Right cardiac atrium (tissue), 5 donors: ENCODE measurements around the gene DGCR2. TPM values are rescaled to one million over a fixed set of nuclear protein-coding genes. Genes with fewer than 3 reads are reported as not detected.
"Not testable (repeated sequence)": the region's sequence is repeated elsewhere in the genome, so short reads cannot be mapped to it uniquely, and the experiment has no call there.

Experiments
- ATAC-seq, 2 donors: fragments of 200-7000 bp; cut with Tn5 transposase; one replicate each; pipeline versions ENCODE4 v1.8.0 to v1.9.1; 2020; ENCODE audit warnings: moderate library complexity in 2 of 2, mild to moderate bottlenecking in 1 of 2
- DNase-seq, 3 donors: peaks; one replicate each; pipeline ENCODE4 v3.0.0-alpha.2; 2020
- H3K27ac ChIP-seq: one replicate; pipeline ENCODE4 v1.5.1; 2013; ENCODE audit warnings: mild to moderate bottlenecking, low read length, control low read depth, moderate library complexity
- H3K27me3 ChIP-seq: one replicate; pipeline ENCODE4 v1.6.1; 2013; ENCODE audit not compliant: control insufficient read depth, insufficient read depth
- H3K4me1 ChIP-seq: one replicate; pipeline ENCODE4 v1.6.1; 2013; ENCODE audit warnings: low read length; ENCODE audit not compliant: control insufficient read depth, insufficient read depth
- H3K4me3 ChIP-seq: one replicate; pipeline ENCODE4 v1.5.1; 2013; ENCODE audit warnings: low read length, control low read depth
- H3K9me3 ChIP-seq: one replicate; pipeline ENCODE4 v1.6.1; 2013; ENCODE audit warnings: low read length; ENCODE audit not compliant: control insufficient read depth
- WGBS: extraction: QIAGEN DNeasy Blood & Tissue Kit; methylation state at CpG from one replicate; pipeline ENCODE4 v1.1.7; 2013; 5-methylcytosine and 5-hydroxymethylcytosine counted together
- intact Hi-C, 4 donors: fragments of 100-400 bp; cut with DNase I; formaldehyde crosslinking; loops; one replicate each; pipeline versions ENCODE4 v1.11.0 to v1.14.0; 2022 to 2023
- polyA plus RNA-seq: library from polyadenylated mRNA; stranded (reverse); fragments of 200-250 nt; gene quantifications from one replicate; pipeline ENCODE4 v1.2.3, GENCODE V29; 2013
- total RNA-seq, 4 donors: library from RNA; stranded (reverse); fragmentation: NEBNext Ultra II Directional; extraction: Animal tissue kit (Norgen Biotek cat#: 25700); gene quantifications; one replicate each; pipeline ENCODE4 v1.2.1, GENCODE V29; 2021
- donor health status: healthy with polysubstance abuse.
- donor health status: DM: no; HTN: yes; CAD: no.
- donor health status: DM: no; HTN: no; CAD: no.
- donor health status: DM: no; HTN: yes; CAD: no; lungs with severe emphysema.
- donor health status: DM: yes; HTN: yes; CAD: no.

Gene DGCR2
- total and polyA plus RNA-seq, 5 donors, result 28.9 to 38.8 (median 34.9) TPM

GRCh38 chr22:19019029-19019678, 103.1 kb downstream of the DGCR2 start:
- Histone ChIP-seq H3K4me3 (no peak overlapping the region), H3K27ac (no peak overlapping the region), H3K4me1 (no peaks in the 10 kb centered on the region), H3K27me3 (no peaks in the 10 kb centered on the region), H3K9me3 (no peaks in the 10 kb centered on the region)
- WGBS, result 89% methylated on average over 19 of the region's 19 CpGs
- ATAC-seq (no peak), DNase-seq (no peak)
- intact Hi-C loops, result no loop called here

GRCh38 chr22:19018256-19018655, 104.0 kb downstream of the DGCR2 start:
- no peaks in the 10 kb centered on the region for H3K27me3 ChIP-seq
- intact Hi-C loops, result no loop called here
- ATAC-seq (no peak), DNase-seq (no peak)
- 75% methylated on average over 4 of the region's 4 CpGs for WGBS
- no peaks in the 10 kb centered on the region for H3K9me3 ChIP-seq
- H3K27ac ChIP-seq, result no peak overlapping the region
- no peaks in the 10 kb centered on the region for H3K4me1 ChIP-seq
- no peak overlapping the region for H3K4me3 ChIP-seq

GRCh38 chr22:19016081-19016766, 106.0 kb downstream of the DGCR2 start:
- DNase-seq (no peak), ATAC-seq (peak in 1 of 2 donors; percentile 14)
- no peaks in the 10 kb centered on the region for H3K9me3 ChIP-seq
- no peaks in the 10 kb centered on the region for H3K27me3 ChIP-seq
- no peak overlapping the region for H3K4me3 ChIP-seq
- no peak overlapping the region for H3K27ac ChIP-seq
- no peaks in the 10 kb centered on the region for H3K4me1 ChIP-seq
- 72% methylated on average over 15 of the region's 15 CpGs for WGBS
- intact Hi-C loops, result no loop called here

- WGBS, result 70% methylated on average over 4 of the region's 4 CpGs
Observed at GRCh38 chr22:19014886-19015285, 107.3 kb downstream of the DGCR2 start.

GRCh38 chr22:19013881-19014598, 108.2 kb downstream of the DGCR2 start:
- H3K4me1 ChIP-seq, ATAC-seq, H3K27ac ChIP-seq, H3K27me3 ChIP-seq, H3K9me3 ChIP-seq, DNase-seq, H3K4me3 ChIP-seq, intact Hi-C loops: not testable (repeated sequence)
- WGBS, result 82% methylated on average over 11 of the region's 11 CpGs

More at GRCh38 chr22:19014886-19015285, 107.3 kb downstream of the DGCR2 start:
- no peaks in the 10 kb centered on the region for H3K4me1 ChIP-seq
- no peaks in the 10 kb centered on the region for H3K27me3 ChIP-seq
- ATAC-seq (no peak), DNase-seq (no peak)
- no peak overlapping the region for H3K4me3 ChIP-seq
- intact Hi-C loops, result no loop called here
- H3K9me3 ChIP-seq, result no peaks in the 10 kb centered on the region
- H3K27ac ChIP-seq, result no peak overlapping the region

GRCh38 chr22:19013411-19013810, 108.8 kb downstream of the DGCR2 start:
- H3K4me1 ChIP-seq, intact Hi-C loops, ATAC-seq, DNase-seq, H3K27me3 ChIP-seq, H3K9me3 ChIP-seq, H3K27ac ChIP-seq, H3K4me3 ChIP-seq: not testable (repeated sequence)
- WGBS, result 93% methylated on average over 7 of the region's 7 CpGs

GRCh38 chr22:19012308-19012986, 109.8 kb downstream of the DGCR2 start:
- H3K9me3 ChIP-seq, result no peaks in the 10 kb centered on the region
- 77% methylated on average over 5 of the region's 5 CpGs for WGBS
- no peak overlapping the region for H3K4me3 ChIP-seq
- no peak for ATAC-seq
- DNase-seq, result no peak
- no peaks in the 10 kb centered on the region for H3K4me1 ChIP-seq
- H3K27ac ChIP-seq, result no peak overlapping the region
- H3K27me3 ChIP-seq, result no peaks in the 10 kb centered on the region
- intact Hi-C loops, result no loop called here

- H3K4me3 ChIP-seq, DNase-seq, H3K27me3 ChIP-seq, ATAC-seq, intact Hi-C loops, H3K27ac ChIP-seq, H3K4me1 ChIP-seq, H3K9me3 ChIP-seq: not testable (repeated sequence)
- 94% methylated on average over 9 of the region's 9 CpGs for WGBS
Observed at GRCh38 chr22:19011611-19012010, 110.6 kb downstream of the DGCR2 start.

- Histone ChIP-seq H3K4me1 (no peaks in the 10 kb centered on the region), H3K4me3 (no peak overlapping the region), H3K27me3 (no peaks in the 10 kb centered on the region), H3K9me3 (no peaks in the 10 kb centered on the region), H3K27ac (no peak overlapping the region)
- ATAC-seq (no peak), DNase-seq (no peak)
- WGBS, result 67% methylated on average over 2 of the region's 2 CpGs
- intact Hi-C loops, result no loop called here
Observed at GRCh38 chr22:19011075-19011474, 111.1 kb downstream of the DGCR2 start.

GRCh38 chr22:19005905-19006304, 116.3 kb downstream of the DGCR2 start:
- no peaks in the 10 kb centered on the region for H3K4me1 ChIP-seq
- no peak for DNase-seq
- WGBS, result 88% methylated on average over 3 of the region's 3 CpGs
- no peak overlapping the region for H3K4me3 ChIP-seq
- intact Hi-C loops, result no loop called here
- no peaks in the 10 kb centered on the region for H3K9me3 ChIP-seq
- H3K27ac ChIP-seq, result no peak overlapping the region
- no peak for ATAC-seq
- no peaks in the 10 kb centered on the region for H3K27me3 ChIP-seq

- no peak for ATAC-seq
- Histone ChIP-seq H3K4me1 (no peaks in the 10 kb centered on the region), H3K27ac (no peak overlapping the region), H3K4me3 (no peak overlapping the region), H3K27me3 (no peaks in the 10 kb centered on the region), H3K9me3 (no peaks in the 10 kb centered on the region)
- 72% methylated on average over 4 of the region's 4 CpGs for WGBS
- DNase-seq, result no peak
- intact Hi-C loops, result no loop called here
Observed at GRCh38 chr22:19004471-19004870, 117.7 kb downstream of the DGCR2 start.
